ENCODE results near the gene XRCC1.

Gene XRCC1

GRCh38 chr19:43552616-43553015, 22.7 kb downstream of the XRCC1 start:
- Histone ChIP-seq H3K9me3 (ENCODE audit: insufficient read depth, low read length, severe bottlenecking) (no peaks in the 10 kb centered on the region), H3K9ac (ENCODE audit: low read depth, low read length) (no peak overlapping the region), H3K27me3 (ENCODE audit: insufficient read depth, low read length, poor library complexity) (no peaks in the 10 kb centered on the region), H3K4me3 (ENCODE audit: low read depth in 1 of 2, low read length in 2 of 2) (no peak overlapping the region), H3K4me1 (ENCODE audit: insufficient read depth, low read length) (no peaks in the 10 kb centered on the region), H3K27ac (ENCODE audit: low read length) (no peak overlapping the region), H2AFZ (ENCODE audit: low read depth, low read length) (no peak overlapping the region), H3K36me3 (ENCODE audit: insufficient read depth, low read length) (peaks cover 58% of the 10 kb centered on the region), H3K79me2 (ENCODE audit: insufficient read depth, low read length) (no peaks in the 10 kb centered on the region), H4K20me1 (ENCODE audit: insufficient read depth, low read length) (peaks cover 8% of the 10 kb centered on the region; the same call in 1 of the 2 replicates), H3K4me2 (ENCODE audit: insufficient read depth, low read length) (no peak overlapping the region)
- TF ChIP-seq EZH2 (IDR thresholded peaks at IDR 0.05; ENCODE audit: borderline replicate concordance, low read depth, low read length, severe bottlenecking) (no peak), CTCF (IDR thresholded peaks at IDR 0.05; ENCODE audit: borderline replicate concordance, extremely low read depth, low read length, poor library complexity, severe bottlenecking) (no peak)
- DNase-seq (no peak), ATAC-seq (ENCODE audit: insufficient read depth, low read depth) (no peak)

GRCh38 chr19:43552198-43552450, 23.2 kb downstream of the XRCC1 start:
- DNase-seq (no peak), ATAC-seq (ENCODE audit: insufficient read depth, low read depth) (no peak)
- H3K27ac ChIP-seq (ENCODE audit: low read length), result no peak overlapping the region
- peaks cover 58% of the 10 kb centered on the region for H3K36me3 ChIP-seq (ENCODE audit: insufficient read depth, low read length)
- H3K9ac ChIP-seq (ENCODE audit: low read depth, low read length), result no peak overlapping the region
- H4K20me1 ChIP-seq (ENCODE audit: insufficient read depth, low read length), result peaks cover 8% of the 10 kb centered on the region; the same call in 1 of the 2 replicates
- H3K4me1 ChIP-seq (ENCODE audit: insufficient read depth, low read length), result no peaks in the 10 kb centered on the region
- no peak overlapping the region for H3K4me2 ChIP-seq (ENCODE audit: insufficient read depth, low read length)
- no peak overlapping the region for H3K4me3 ChIP-seq (ENCODE audit: low read depth in 1 of 2, low read length in 2 of 2)
- H3K9me3 ChIP-seq (ENCODE audit: insufficient read depth, low read length, severe bottlenecking), result no peaks in the 10 kb centered on the region
- H2AFZ ChIP-seq (ENCODE audit: low read depth, low read length), result no peak overlapping the region
- TF ChIP-seq EZH2 (IDR thresholded peaks at IDR 0.05; ENCODE audit: borderline replicate concordance, low read depth, low read length, severe bottlenecking) (no peak), CTCF (IDR thresholded peaks at IDR 0.05; ENCODE audit: borderline replicate concordance, extremely low read depth, low read length, poor library complexity, severe bottlenecking) (no peak)
- no peaks in the 10 kb centered on the region for H3K79me2 ChIP-seq (ENCODE audit: insufficient read depth, low read length)
- H3K27me3 ChIP-seq (ENCODE audit: insufficient read depth, low read length, poor library complexity), result no peaks in the 10 kb centered on the region

GRCh38 chr19:43551399-43552197, 23.7 kb downstream of the XRCC1 start:
- no peak overlapping the region for H2AFZ ChIP-seq (ENCODE audit: low read depth, low read length)
- H3K4me1 ChIP-seq (ENCODE audit: insufficient read depth, low read length), result no peaks in the 10 kb centered on the region
- TF ChIP-seq CTCF (IDR thresholded peaks at IDR 0.05; ENCODE audit: borderline replicate concordance, extremely low read depth, low read length, poor library complexity, severe bottlenecking) (no peak), EZH2 (IDR thresholded peaks at IDR 0.05; ENCODE audit: borderline replicate concordance, low read depth, low read length, severe bottlenecking) (no peak)
- H4K20me1 ChIP-seq (ENCODE audit: insufficient read depth, low read length), result peaks cover 8% of the 10 kb centered on the region; the same call in 1 of the 2 replicates
- no peak for DNase-seq
- no peak for ATAC-seq (ENCODE audit: insufficient read depth, low read depth)
- H3K27me3 ChIP-seq (ENCODE audit: insufficient read depth, low read length, poor library complexity), result no peaks in the 10 kb centered on the region
- no peak overlapping the region for H3K4me2 ChIP-seq (ENCODE audit: insufficient read depth, low read length)
- no peaks in the 10 kb centered on the region for H3K79me2 ChIP-seq (ENCODE audit: insufficient read depth, low read length)
- no peak overlapping the region for H3K9ac ChIP-seq (ENCODE audit: low read depth, low read length)
- no peak overlapping the region for H3K4me3 ChIP-seq (ENCODE audit: low read depth in 1 of 2, low read length in 2 of 2)
- peaks cover 62% of the 10 kb centered on the region for H3K36me3 ChIP-seq (ENCODE audit: insufficient read depth, low read length)
- H3K9me3 ChIP-seq (ENCODE audit: insufficient read depth, low read length, severe bottlenecking), result no peaks in the 10 kb centered on the region
- no peak overlapping the region for H3K27ac ChIP-seq (ENCODE audit: low read length)
